A673 (cell line): ENCODE results near the gene MRPL33. TPM values are rescaled to one million over a fixed set of nuclear protein-coding genes. Genes with fewer than 3 reads are reported as not detected.

Experiments used
- BruUV-seq: library from RNA; stranded (reverse); fragments of 400-500 nt; replicated peaks from 2 replicates; lab custom pipeline; 2021; lab: Mats Ljungman, UMichigan
- CTCF ChIA-PET: fragments of 300-600 bp; sonication (Branson Sonifier 250); formaldehyde crosslinking; loops from one replicate; lab custom pipeline; 2022; ENCODE audit warnings: antibody characterized with exemption; lab: Charles Lee
- POLR2A ChIA-PET: fragments of 300-600 bp; sonication (Branson Sonifier 250); formaldehyde crosslinking; loops from one replicate; lab custom pipeline; 2022; ENCODE audit warnings: antibody characterized with exemption; ENCODE audit not compliant: low non-redundant PET; lab: Charles Lee
- DNase-seq: peaks from one replicate; pipeline ENCODE4 v3.0.0-alpha.2; 2015; ENCODE audit warnings: low spot score
- H3K27ac ChIP-seq: fragments of 200-600 bp; sonication (generic); 2 replicates; pipeline ENCODE4 v1.5.1; 2016; ENCODE audit warnings: mixed run types, low read depth, mild to moderate bottlenecking, mixed read lengths, antibody characterized with exemption, low read length; ENCODE audit not compliant: poor library complexity, severe bottlenecking
- H3K27me3 ChIP-seq: fragments of 200-600 bp; sonication (generic); replicated peaks from 2 replicates; pipeline ENCODE4 v1.6.1; 2017; ENCODE audit warnings: mixed run types, low read depth, mild to moderate bottlenecking, mixed read lengths, antibody characterized with exemption, low read length; ENCODE audit not compliant: insufficient read depth, poor library complexity
- H3K36me3 ChIP-seq: fragments of 200-600 bp; sonication (generic); 2 replicates; pipeline ENCODE4 v1.6.1; 2016; ENCODE audit warnings: mixed run types, mild to moderate bottlenecking, mixed read lengths, antibody characterized with exemption, low read length; ENCODE audit not compliant: insufficient read depth, poor library complexity, severe bottlenecking
- H3K4me1 ChIP-seq: fragments of 200-600 bp; sonication (generic); 2 replicates; pipeline ENCODE4 v1.6.1; 2017; ENCODE audit warnings: mixed run types, mild to moderate bottlenecking, mixed read lengths, antibody characterized with exemption, low read length; ENCODE audit not compliant: insufficient read depth, poor library complexity, severe bottlenecking
- H3K4me3 ChIP-seq: fragments of 200-600 bp; sonication (generic); 2 replicates; pipeline ENCODE4 v1.5.1; 2016; ENCODE audit warnings: low read depth, mixed run types, mild to moderate bottlenecking, mixed read lengths, low read length; ENCODE audit not compliant: poor library complexity, severe bottlenecking
- H3K9me3 ChIP-seq: fragments of 200-600 bp; sonication (generic); 2 replicates; pipeline ENCODE4 v1.6.1; 2016; ENCODE audit warnings: mixed run types, low read depth, mild to moderate bottlenecking, mixed read lengths, antibody characterized with exemption, low read length; ENCODE audit not compliant: poor library complexity, severe bottlenecking
- CTCF ChIP-seq: fragments of 300-800, 200-600 bp; sonication (generic); conservative IDR thresholded peaks from 2 replicates; pipeline ENCODE4 v1.5.1; 2017; ENCODE audit warnings: low read depth, mild to moderate bottlenecking, antibody characterized with exemption, low read length, moderate library complexity, mixed read lengths
- EZH2 ChIP-seq: fragments of 200-600 bp; sonication (generic); IDR thresholded peaks from 2 replicates; pipeline ENCODE4 v1.6.1; 2017; ENCODE audit warnings: borderline replicate concordance, low read depth, mild to moderate bottlenecking, mixed read lengths, antibody characterized with exemption, low read length; ENCODE audit not compliant: poor library complexity, severe bottlenecking
- intact Hi-C: fragments of 100-400 bp; cut with micrococcal nuclease; formaldehyde crosslinking; loops from one replicate; pipeline ENCODE4 v1.10.0; 2022; ENCODE audit not compliant: unreplicated experiment
- total RNA-seq: library from RNA; stranded (reverse); gene quantifications from 2 replicates; pipeline ENCODE4 v1.2.3, GENCODE V29; 2021

Gene MRPL33
- total RNA-seq, 1 experiment from 2014 or later, result 68.1 TPM

DNA sequence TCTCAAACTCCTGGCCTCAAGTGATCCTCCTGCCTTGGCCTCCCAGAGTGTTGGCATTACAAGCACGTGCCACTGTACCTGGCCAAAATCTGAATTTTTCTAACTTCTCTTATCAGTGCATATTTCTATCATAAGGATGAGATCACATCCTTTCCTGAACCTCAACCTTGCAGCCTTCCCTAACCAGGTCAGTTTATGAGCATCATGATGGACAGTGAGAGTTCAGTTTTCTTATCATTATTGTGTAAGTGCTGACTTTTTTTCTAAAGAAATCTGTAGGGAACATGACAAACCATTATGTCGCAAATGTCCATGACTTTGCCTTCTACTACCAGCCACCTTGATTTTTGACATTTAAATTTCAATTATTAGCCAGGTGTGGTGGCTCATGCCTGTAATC lies 31.5 kb downstream of the MRPL33 start:
- no peaks in the 10 kb centered on the region for H3K27me3 ChIP-seq
- no TSS peak for BruUV-seq
- no peak overlapping the region for H3K4me3 ChIP-seq
- ChIA-PET CTCF (no interaction called here), POLR2A (no interaction called here)
- H3K36me3 ChIP-seq, result no peaks in the 10 kb centered on the region
- no peak overlapping the region for H3K27ac ChIP-seq
- no peak for DNase-seq
- no peak for TF ChIP-seq EZH2
- TF ChIP-seq CTCF, result no peak
- intact Hi-C loops, result no loop called here
- no peaks in the 10 kb centered on the region for H3K9me3 ChIP-seq
- H3K4me1 ChIP-seq, result peaks cover 4% of the 10 kb centered on the region

DNA sequence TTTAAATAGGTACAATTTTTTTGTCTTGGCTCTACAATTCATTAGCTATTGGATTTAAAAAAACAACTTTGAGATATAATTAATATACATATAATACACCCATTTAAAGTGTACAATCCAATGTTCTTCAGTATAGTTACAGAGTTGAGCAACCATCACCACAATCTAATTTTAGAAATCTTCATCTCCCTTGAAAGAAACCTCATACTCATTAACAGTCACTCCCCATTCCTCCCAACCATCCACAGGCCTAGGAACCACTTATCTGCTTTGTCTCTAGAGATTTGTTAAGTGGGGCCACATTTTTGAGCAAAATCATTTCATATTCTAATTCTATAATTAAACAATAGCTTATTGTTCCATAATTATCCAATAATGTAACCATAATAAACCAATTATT lies 32.6 kb downstream of the MRPL33 start:
- H3K4me3 ChIP-seq, result no peak overlapping the region
- peaks cover 4% of the 10 kb centered on the region for H3K4me1 ChIP-seq
- no peaks in the 10 kb centered on the region for H3K27me3 ChIP-seq
- no peaks in the 10 kb centered on the region for H3K9me3 ChIP-seq
- H3K27ac ChIP-seq, result no peak overlapping the region
- no TSS peak for BruUV-seq
- DNase-seq, result no peak
- intact Hi-C loops, result no loop called here
- no peaks in the 10 kb centered on the region for H3K36me3 ChIP-seq
- CTCF ChIA-PET, result no interaction called here
- TF ChIP-seq EZH2 (no peak), CTCF (no peak)
- POLR2A ChIA-PET, result no interaction called here

DNA sequence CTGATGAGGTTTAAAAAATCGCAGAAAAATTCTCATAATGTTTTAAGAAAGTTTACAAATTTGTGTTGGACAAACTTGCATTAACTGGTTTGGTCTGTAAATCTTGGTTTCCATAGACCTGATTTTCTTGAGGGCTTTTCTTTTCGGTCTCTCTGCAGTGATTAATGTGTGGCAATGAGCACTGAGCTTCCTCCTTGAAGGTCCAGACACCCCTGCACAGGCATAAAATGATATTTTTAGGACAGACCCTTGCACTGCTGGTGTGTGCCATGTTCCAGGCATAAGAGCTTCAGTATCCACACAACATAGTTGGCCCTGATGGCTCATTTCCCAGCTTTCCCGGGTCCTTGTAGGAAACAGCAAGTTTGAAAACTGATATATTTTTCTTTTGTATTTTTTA lies 33.7 kb downstream of the MRPL33 start:
- no peaks in the 10 kb centered on the region for H3K36me3 ChIP-seq
- POLR2A ChIA-PET, result no interaction called here
- TF ChIP-seq CTCF, result no peak
- TF ChIP-seq EZH2, result no peak
- no peaks in the 10 kb centered on the region for H3K27me3 ChIP-seq
- intact Hi-C loops, result no loop called here
- H3K9me3 ChIP-seq, result no peaks in the 10 kb centered on the region
- DNase-seq, result no peak
- CTCF ChIA-PET, result no interaction called here
- no peak overlapping the region for H3K4me3 ChIP-seq
- H3K4me1 ChIP-seq, result no peaks in the 10 kb centered on the region
- BruUV-seq, result no TSS peak
- no peak overlapping the region for H3K27ac ChIP-seq
